H1 (cell line): Measurements from ENCODE around the gene ITPKB. TPM values are rescaled to one million over a fixed set of nuclear protein-coding genes. Genes with fewer than 3 reads are reported as not detected.
A peak's percentile ranks its signal among the peaks of the same experiment; 100 is the strongest.

Source experiments
- CTCF ChIA-PET: fragments of 300-600 bp; sonication (Branson Sonifier 250); formaldehyde crosslinking; loops from one replicate; lab custom pipeline; 2021; ENCODE audit not compliant: partially characterized antibody; lab: Charles Lee
- POLR2A ChIA-PET: fragments of 300-600 bp; sonication (Branson Sonifier 250); formaldehyde crosslinking; loops from one replicate; lab custom pipeline; 2021; ENCODE audit warnings: inconsistent platforms; ENCODE audit not compliant: partially characterized antibody; lab: Charles Lee
- DNase-seq, 2 experiments: peaks; one replicate each; pipeline versions ENCODE4 v3.0.0 to v3.0.0-alpha.2; 2010 to 2022; ENCODE audit warnings: low spot score in 2 of 2, low read depth in 1 of 2, mixed read lengths in 1 of 2
- FAIRE-seq: peaks from 2 replicates; lab custom pipeline; 2011; peaks lifted over from hg19 to GRCh38; lab: Jason Lieb, UNC
- H2AFZ ChIP-seq: 2 replicates; pipeline ENCODE4 v1.8.1; 2012; ENCODE audit warnings: low read length, inconsistent platforms
- H2AK5ac ChIP-seq: 2 replicates; pipeline ENCODE4 v1.6.1; 2013; ENCODE audit warnings: low read depth, low read length
- H2BK120ac ChIP-seq: replicated peaks from 2 replicates; pipeline ENCODE3; 2013; ENCODE audit warnings: low read depth, low read length, inconsistent platforms
- H2BK12ac ChIP-seq: 2 replicates; pipeline ENCODE4 v1.6.1; 2013; ENCODE audit warnings: low read depth, low read length
- H2BK15ac ChIP-seq: 2 replicates; pipeline ENCODE4 v1.6.1; 2013; ENCODE audit warnings: low read length
- H2BK20ac ChIP-seq: 2 replicates; pipeline ENCODE4 v1.6.1; 2013; ENCODE audit warnings: low read length
- H2BK5ac ChIP-seq: 2 replicates; pipeline ENCODE4 v1.6.1; 2013; ENCODE audit warnings: low read depth, low read length
- H3K14ac ChIP-seq: 2 replicates; pipeline ENCODE4 v1.6.1; 2013; ENCODE audit warnings: inconsistent platforms; ENCODE audit not compliant: insufficient read length
- H3K18ac ChIP-seq: 2 replicates; pipeline ENCODE4 v1.6.1; 2013; ENCODE audit warnings: low read length; ENCODE audit errors: extremely low read depth
- H3K23ac ChIP-seq: 2 replicates; pipeline ENCODE4 v1.6.1; 2013; ENCODE audit warnings: inconsistent platforms; ENCODE audit not compliant: insufficient read length
- H3K23me2 ChIP-seq: 2 replicates; pipeline ENCODE4 v1.6.1; 2013; ENCODE audit warnings: low read depth, low read length
- H3K27ac ChIP-seq: 2 replicates; pipeline ENCODE4 v1.6.1; 2011; ENCODE audit warnings: low read depth, low read length, inconsistent platforms
- H3K27me3 ChIP-seq, 4 experiments: replicated peaks in 1 of 4; 1 replicate in 1 of 4; 2 replicates in 3 of 4; pipeline versions ENCODE4 v1.6.1 to v1.8.1; 2011 to 2013; ENCODE audit warnings: low read length in 3 of 4, mild to moderate bottlenecking in 3 of 4, inconsistent platforms in 2 of 4, mixed read lengths in 2 of 4, moderate library complexity in 1 of 4; ENCODE audit not compliant: control insufficient read depth in 3 of 4, insufficient read depth in 3 of 4; ENCODE audit errors: extremely low read depth in 1 of 4
- H3K36me3 ChIP-seq, 4 experiments: 2 replicates each; pipeline versions ENCODE4 v1.6.1 to v1.8.1; 2011 to 2013; ENCODE audit warnings: mild to moderate bottlenecking in 4 of 4, low read length in 3 of 4, moderate library complexity in 2 of 4, control low read depth in 1 of 4, inconsistent platforms in 1 of 4; ENCODE audit not compliant: insufficient read depth in 4 of 4, control insufficient read depth in 2 of 4
- H3K4ac ChIP-seq: replicated peaks from 2 replicates; pipeline ENCODE3; 2013; ENCODE audit warnings: low read length, low read depth, mixed read lengths, inconsistent platforms; ENCODE audit not compliant: insufficient read length
- H3K4me1 ChIP-seq, 4 experiments: replicated peaks in 1 of 4; 1 replicate in 1 of 4; 2 replicates in 3 of 4; pipeline versions ENCODE4 v1.6.1 to v1.8.1; 2011 to 2013; ENCODE audit warnings: low read length in 3 of 4, inconsistent platforms in 2 of 4, mixed read lengths in 1 of 4; ENCODE audit not compliant: insufficient read depth in 4 of 4, control insufficient read depth in 3 of 4
- H3K4me2 ChIP-seq, 2 experiments: 2 replicates each; pipeline versions ENCODE4 v1.6.1 to v1.8.1; 2011 to 2013; ENCODE audit warnings: low read depth in 2 of 2, low read length in 2 of 2, control low read depth in 1 of 2, inconsistent platforms in 1 of 2, mild to moderate bottlenecking in 1 of 2; ENCODE audit not compliant: insufficient read depth in 1 of 2
- H3K4me3 ChIP-seq, 4 experiments: fragments of 200-600, 300-600 bp in 1 of 4; sonication (generic), shearing (Covaris generic), sonication (Bioruptor Twin) in 1 of 4; 2 replicates each; pipeline versions ENCODE4 v1.5.1 to v1.8.1; 2011 to 2016; ENCODE audit warnings: low read length in 4 of 4, low read depth in 3 of 4, control low read depth in 2 of 4, inconsistent platforms in 2 of 4, mild to moderate bottlenecking in 2 of 4, mixed read lengths in 1 of 4, moderate library complexity in 1 of 4; ENCODE audit not compliant: insufficient read depth in 2 of 4; ENCODE audit errors: extremely low read depth in 1 of 4
- H3K56ac ChIP-seq: replicated peaks from 2 replicates; pipeline ENCODE3; 2013; ENCODE audit warnings: low read depth, mild to moderate bottlenecking, mixed read lengths, low read length, inconsistent platforms; ENCODE audit not compliant: insufficient read length
- H3K79me1 ChIP-seq: 2 replicates; pipeline ENCODE4 v1.6.1; 2013; ENCODE audit warnings: low read depth, low read length, control low read depth
- H3K79me2 ChIP-seq, 2 experiments: 2 replicates each; pipeline versions ENCODE4 v1.6.1 to v1.8.1; 2012 to 2013; ENCODE audit warnings: low read length in 2 of 2, mild to moderate bottlenecking in 2 of 2, inconsistent platforms in 1 of 2; ENCODE audit not compliant: insufficient read depth in 2 of 2, control insufficient read depth in 1 of 2
- H3K9ac ChIP-seq, 4 experiments: replicated peaks in 1 of 4; 1 replicate in 1 of 4; 2 replicates in 3 of 4; pipeline versions ENCODE4 v1.6.1 to v1.8.1; 2011 to 2013; ENCODE audit warnings: low read depth in 3 of 4, low read length in 3 of 4, control low read depth in 2 of 4, mild to moderate bottlenecking in 2 of 4, moderate library complexity in 2 of 4, inconsistent platforms in 1 of 4; ENCODE audit errors: extremely low read depth in 1 of 4
- H3K9me3 ChIP-seq, 2 experiments: 2 replicates each; pipeline versions ENCODE4 v1.6.1 to v1.8.1; 2012 to 2013; ENCODE audit warnings: mild to moderate bottlenecking in 2 of 2, moderate library complexity in 2 of 2, control low read depth in 1 of 2, inconsistent platforms in 1 of 2, low read depth in 1 of 2, low read length in 1 of 2, mixed read lengths in 1 of 2; ENCODE audit not compliant: insufficient read depth in 2 of 2
- H4K20me1 ChIP-seq, 2 experiments: replicated peaks in 1 of 2; 2 replicates each; pipeline versions ENCODE3 to v1.8.1; 2011 to 2013; ENCODE audit warnings: inconsistent platforms in 2 of 2, low read length in 2 of 2, mild to moderate bottlenecking in 1 of 2; ENCODE audit not compliant: insufficient read depth in 2 of 2, control insufficient read depth in 1 of 2
- H4K5ac ChIP-seq: 2 replicates; pipeline ENCODE4 v1.6.1; 2013; ENCODE audit warnings: low read length, low read depth, mixed read lengths, inconsistent platforms; ENCODE audit not compliant: insufficient read length
- H4K8ac ChIP-seq: 2 replicates; pipeline ENCODE4 v1.8.0; 2013; ENCODE audit warnings: mild to moderate bottlenecking, moderate library complexity, low read length, inconsistent platforms; ENCODE audit not compliant: insufficient read depth; ENCODE audit errors: extremely low read depth
- H4K91ac ChIP-seq: replicated peaks from 2 replicates; pipeline ENCODE3; 2013; ENCODE audit warnings: low read length, mixed read lengths, inconsistent platforms; ENCODE audit not compliant: insufficient read length
- TAF1 ChIP-seq: IDR thresholded peaks from 2 replicates; pipeline ENCODE4 v1.6.1; 2011; ENCODE audit warnings: mild to moderate bottlenecking, low read depth, low read length
- whole genome bisulfite sequencing, 2 experiments: shearing (Covaris generic) in 1 of 2; methylation state at CpG; one replicate each; pipeline versions ENCODE4 v1.1.6 to v1.1.7; 2013 to 2015; ENCODE audit warnings: low lambda C conversion rate in 2 of 2, mixed read lengths in 2 of 2, inconsistent platforms in 1 of 2, low coverage in 1 of 2, missing lambda C conversion rate in 1 of 2; ENCODE audit not compliant: insufficient replicate concordance in 2 of 2, insufficient coverage in 1 of 2, insufficient read length in 1 of 2; ENCODE audit errors: extremely low coverage in 1 of 2, missing lambda C conversion rate in 1 of 2; 5-methylcytosine and 5-hydroxymethylcytosine counted together
- polyA plus RNA-seq, 7 experiments: library from polyadenylated mRNA; depleted of rRNA in 3 of 7; stranded (reverse) in 5 of 7; unstranded in 2 of 7; fragments of >200 nt in 5 of 7; fragments of 200-250 nt in 2 of 7; gene quantifications; 1 replicate in 5 of 7; 2 replicates in 1 of 7; 4 replicates in 1 of 7; pipeline versions ENCODE4 v1.2.1 to v1.2.3, GENCODE V29; 2011 to 2013; ENCODE audit warnings: missing spikeins in 2 of 7, mixed read lengths in 2 of 7
- total RNA-seq: library from RNA; stranded (reverse); fragmentation: NEBNext Ultra II Directional; extraction: Animal tissue kit (Norgen Biotek cat#: 25700); gene quantifications from 2 replicates; pipeline ENCODE4 v1.2.1, GENCODE V29; 2021

Gene ITPKB
- total and polyA plus RNA-seq, 2 of the 8 experiments (the other 6 are each of a cell fraction or from before 2014, with no cell fraction given): 1.7 to 4.8 TPM

GRCh38 chr1:226657895-226658545, 81.1 kb downstream of the ITPKB start:
- Histone ChIP-seq H3K18ac (no peak overlapping the region), H3K4me2 (no peak overlapping the region), H2BK20ac (no peak overlapping the region), H3K9ac (no peak overlapping the region), H3K79me2 (no peaks in the 10 kb centered on the region), H2BK15ac (no peak overlapping the region), H3K23me2 (no peaks in the 10 kb centered on the region), H2BK120ac (no peak overlapping the region), H2BK5ac (peak overlapping the region; percentile 49; the same call in 1 of the 2 replicates), H3K23ac (no peak overlapping the region), H2BK12ac (no peak overlapping the region), H4K20me1 (no peaks in the 10 kb centered on the region), H2AK5ac (no peak overlapping the region), H3K27me3 (no peaks in the 10 kb centered on the region), H3K36me3 (no peaks in the 10 kb centered on the region), H3K27ac (no peak overlapping the region), H3K79me1 (no peaks in the 10 kb centered on the region), H4K91ac (no peak overlapping the region), H3K4ac (no peak overlapping the region), H4K5ac (no peak overlapping the region), H3K4me1 (peaks cover 7 to 37% (median 23%) of the 10 kb centered on the region in 4 experiments), H3K14ac (no peak overlapping the region), H3K9me3 (no peaks in the 10 kb centered on the region), H2AFZ (no peak overlapping the region), H3K4me3 (no peak overlapping the region), H4K8ac (no peak overlapping the region), H3K56ac (no peak overlapping the region)
- ChIA-PET POLR2A (no interaction called here), CTCF (interaction anchor here (0.9 to 1.7 kb wide), 5 partner anchors 8 to 24 kb away, joined by 3 to 5 read pairs (median 3); no protein-coding TSS in a partner anchor)
- no peak for TF ChIP-seq TAF1
- FAIRE-seq: no peak
- no peak for DNase-seq
- 80% methylated on average over 10 of the region's 10 CpGs; no CpG with 5 or more reads in 1 of the 2 experiments for WGBS, 2 experiments
